ENCODE measurements around the gene AK2. TPM values are rescaled to one million over a fixed set of nuclear protein-coding genes. Genes with fewer than 3 reads are reported as not detected.
A peak's percentile ranks its signal among the peaks of the same experiment; 100 is the strongest.

Gene AK2
- total RNA-seq, 1 donor from 2014 or later = 173 TPM

DNA sequence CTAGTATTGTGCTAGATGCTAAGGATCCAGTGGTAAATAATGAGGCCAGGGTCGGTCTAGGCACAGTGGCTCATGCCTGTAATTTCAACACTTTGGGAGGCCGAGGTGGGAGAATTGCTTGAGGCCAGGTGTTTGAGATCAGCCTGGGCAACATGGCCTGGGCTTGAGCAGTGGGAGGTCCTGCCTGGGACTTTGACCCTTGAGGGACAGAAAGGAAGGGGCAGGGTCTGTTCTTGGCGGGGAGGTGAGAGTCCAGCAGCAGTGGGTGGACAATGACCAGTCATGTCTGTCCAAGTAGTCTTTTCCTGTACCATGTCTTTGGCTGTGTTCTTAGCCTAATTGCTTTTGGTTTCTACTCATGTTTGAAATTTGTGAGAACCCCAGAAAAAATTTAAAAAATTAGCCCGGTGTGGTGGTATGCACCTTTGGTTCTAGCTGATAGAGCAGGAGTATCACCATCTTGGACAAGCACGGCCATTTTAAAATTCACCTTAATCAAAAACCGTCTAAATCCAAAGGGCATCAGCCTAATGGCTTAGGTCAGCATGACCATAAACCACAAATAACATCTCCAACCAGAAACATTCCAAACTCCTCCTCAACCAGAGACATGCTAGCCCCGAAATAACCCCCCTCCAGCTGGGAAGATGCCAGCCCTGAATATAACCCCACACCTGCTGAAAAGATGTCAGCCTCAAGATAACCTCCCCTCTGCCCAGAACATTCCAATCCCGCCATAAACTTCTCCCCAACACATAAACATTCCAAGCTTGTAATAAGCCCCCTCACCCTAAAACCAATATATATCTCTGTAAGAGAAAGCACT lies 6.8 kb upstream of the AK2 start:
- DNase-seq (ENCODE audit: low read depth) = no peak
- H3K27me3 ChIP-seq (ENCODE audit: control insufficient read depth, insufficient read depth, low read length) = no peaks in the 10 kb centered on the region
- no peak overlapping the region for H3K4me3 ChIP-seq (ENCODE audit: low read depth, low read length)
- TF ChIP-seq, protein P1, sequence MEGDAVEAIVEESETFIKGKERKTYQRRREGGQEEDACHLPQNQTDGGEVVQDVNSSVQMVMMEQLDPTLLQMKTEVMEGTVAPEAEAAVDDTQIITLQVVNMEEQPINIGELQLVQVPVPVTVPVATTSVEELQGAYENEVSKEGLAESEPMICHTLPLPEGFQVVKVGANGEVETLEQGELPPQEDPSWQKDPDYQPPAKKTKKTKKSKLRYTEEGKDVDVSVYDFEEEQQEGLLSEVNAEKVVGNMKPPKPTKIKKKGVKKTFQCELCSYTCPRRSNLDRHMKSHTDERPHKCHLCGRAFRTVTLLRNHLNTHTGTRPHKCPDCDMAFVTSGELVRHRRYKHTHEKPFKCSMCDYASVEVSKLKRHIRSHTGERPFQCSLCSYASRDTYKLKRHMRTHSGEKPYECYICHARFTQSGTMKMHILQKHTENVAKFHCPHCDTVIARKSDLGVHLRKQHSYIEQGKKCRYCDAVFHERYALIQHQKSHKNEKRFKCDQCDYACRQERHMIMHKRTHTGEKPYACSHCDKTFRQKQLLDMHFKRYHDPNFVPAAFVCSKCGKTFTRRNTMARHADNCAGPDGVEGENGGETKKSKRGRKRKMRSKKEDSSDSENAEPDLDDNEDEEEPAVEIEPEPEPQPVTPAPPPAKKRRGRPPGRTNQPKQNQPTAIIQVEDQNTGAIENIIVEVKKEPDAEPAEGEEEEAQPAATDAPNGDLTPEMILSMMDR (IDR thresholded peaks at IDR 0.05; ENCODE audit: insufficient read depth, low read length, severe bottlenecking) = no peak
- no peaks in the 10 kb centered on the region for H3K36me3 ChIP-seq (ENCODE audit: control insufficient read depth, insufficient read depth, low read length)
- FAIRE-seq = no peak

- Histone ChIP-seq H3K36me3 (ENCODE audit: control insufficient read depth, insufficient read depth, low read length) (no peaks in the 10 kb centered on the region), H3K27me3 (ENCODE audit: control insufficient read depth, insufficient read depth, low read length) (no peaks in the 10 kb centered on the region), H3K4me3 (ENCODE audit: low read depth, low read length) (no peak overlapping the region)
- TF ChIP-seq, protein P1 (IDR thresholded peaks at IDR 0.05; ENCODE audit: insufficient read depth, low read length, severe bottlenecking) = no peak
- DNase-seq (ENCODE audit: low read depth) (no peak), FAIRE-seq (no peak)
These were observed 6.1 kb upstream of the AK2 start for GRCh38 chr1:33042831-33043230.

DNA sequence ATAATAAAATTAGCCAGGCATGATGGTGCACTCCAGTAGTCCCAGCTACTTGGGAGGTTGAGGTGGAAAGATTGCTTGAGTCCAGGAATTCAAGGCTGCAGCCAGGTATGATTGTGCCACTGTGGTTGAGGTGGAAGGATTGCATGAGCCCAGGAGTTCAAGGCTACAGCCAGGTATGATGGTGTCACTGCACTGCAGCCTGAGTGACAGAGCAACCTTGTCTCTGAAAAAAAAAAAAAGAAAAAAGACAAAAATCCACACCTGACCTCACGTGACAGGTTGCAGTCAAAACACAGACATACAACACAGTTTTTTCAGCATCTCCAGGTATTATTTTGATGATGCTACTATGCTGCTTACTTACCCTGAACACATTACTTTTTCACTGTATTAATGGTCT lies 4.3 kb upstream of the AK2 start:
- TF ChIP-seq, protein P1 (IDR thresholded peaks at IDR 0.05; ENCODE audit: insufficient read depth, low read length, severe bottlenecking) = no peak

DNA sequence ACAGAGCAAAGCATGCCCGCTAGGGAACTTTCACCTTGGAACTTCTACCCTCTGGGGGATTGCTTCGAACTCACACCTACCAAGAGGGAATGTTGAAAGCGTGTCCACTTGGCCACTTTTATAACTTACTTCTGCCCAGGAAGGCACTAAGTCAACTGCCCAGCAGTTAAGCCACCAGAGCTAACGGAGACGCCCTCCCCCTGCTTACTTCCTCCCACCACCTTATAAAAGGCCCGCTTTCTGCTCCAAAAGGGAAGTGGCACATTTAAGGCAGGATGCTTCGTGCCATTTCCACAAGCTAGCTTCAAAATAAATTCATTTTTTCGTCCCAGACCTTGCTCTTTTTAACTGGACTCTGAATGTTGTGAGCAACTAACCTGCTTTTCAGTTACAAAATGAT lies 3.2 kb upstream of the AK2 start:
- no peaks in the 10 kb centered on the region for H3K36me3 ChIP-seq (ENCODE audit: control insufficient read depth, insufficient read depth, low read length)
- DNase-seq (ENCODE audit: low read depth) (no peak), FAIRE-seq (no peak)
- H3K27me3 ChIP-seq (ENCODE audit: control insufficient read depth, insufficient read depth, low read length) = no peaks in the 10 kb centered on the region
- TF ChIP-seq, protein P1 (IDR thresholded peaks at IDR 0.05; ENCODE audit: insufficient read depth, low read length, severe bottlenecking) = no peak
- H3K4me3 ChIP-seq (ENCODE audit: low read depth, low read length) = no peak overlapping the region

More for the DNA sequence above, 4.3 kb upstream of the AK2 start:
- no peaks in the 10 kb centered on the region for H3K27me3 ChIP-seq (ENCODE audit: control insufficient read depth, insufficient read depth, low read length)
- DNase-seq (ENCODE audit: low read depth) = no peak
- no peak for FAIRE-seq
- no peak overlapping the region for H3K4me3 ChIP-seq (ENCODE audit: low read depth, low read length)
- H3K36me3 ChIP-seq (ENCODE audit: control insufficient read depth, insufficient read depth, low read length) = no peaks in the 10 kb centered on the region

- peaks cover 8% of the 10 kb centered on the region for H3K36me3 ChIP-seq (ENCODE audit: control insufficient read depth, insufficient read depth, low read length)
- peak; percentile 44 for DNase-seq (ENCODE audit: low read depth)
- peak overlapping the region; percentile 72 for H3K4me3 ChIP-seq (ENCODE audit: low read depth, low read length)
- no peak for FAIRE-seq
- TF ChIP-seq, protein P1 (IDR thresholded peaks at IDR 0.05; ENCODE audit: insufficient read depth, low read length, severe bottlenecking) = no peak
- no peaks in the 10 kb centered on the region for H3K27me3 ChIP-seq (ENCODE audit: control insufficient read depth, insufficient read depth, low read length)
These were observed 595 bp downstream of the AK2 start for GRCh38 chr1:33036051-33036525.
